ENCODE measurements around the gene FAM163B. TPM values are rescaled to one million over a fixed set of nuclear protein-coding genes. Genes with fewer than 3 reads are reported as not detected.

The FAM163B gene
- total RNA-seq (2022; extraction: Qiagen RNA extraction; ENCODE audit: low read depth) = not detected in 5 replicates

GRCh38 chr9:133609311-133610098 lies at the start of gene FAM163B:
FAM163B (minus strand) TSS chr9:133609389; CDS start chr9:133580223, 29,166 bp downstream.

GRCh38 chr9:133635533-133636531 lies 26.6 kb upstream of the FAM163B start, which contains the start of gene DBH:
DBH (plus strand) TSS chr9:133636363; CDS start chr9:133636372, 9 bp downstream.

GRCh38 chr9:133534346-133535291 lies 74.6 kb downstream of the FAM163B start, which contains the start of gene ADAMTSL2:
ADAMTSL2 (plus strand) TSS chr9:133534704; CDS start chr9:133536713, 2,009 bp downstream.

Other genes with a start within 250 kb of the FAM163B start
- gene SURF4, start 233.3 kb downstream of the FAM163B start, total RNA-seq (2022; extraction: Qiagen RNA extraction; ENCODE audit: low read depth) = 179 to 209 TPM (median 208 TPM) in 5 replicates
- gene STKLD1, start 233.0 kb downstream of the FAM163B start, total RNA-seq (2022; extraction: Qiagen RNA extraction; ENCODE audit: low read depth) = 0.23 to 1.4 TPM (median 0.81 TPM) in 5 replicates
- 31.4 to 44.3 TPM (median 39.2 TPM) in 5 replicates for gene REXO4, start 191.4 kb downstream of the FAM163B start, total RNA-seq (2022; extraction: Qiagen RNA extraction; ENCODE audit: low read depth)
- gene ADAMTS13, start 187.0 kb downstream of the FAM163B start, total RNA-seq (2022; extraction: Qiagen RNA extraction; ENCODE audit: low read depth) = 0.28 to 0.73 TPM (median 0.48 TPM) in 5 replicates
- 3.3 to 4.8 TPM (median 4.4 TPM) in 5 replicates for gene CACFD1, start 149.4 kb downstream of the FAM163B start, total RNA-seq (2022; extraction: Qiagen RNA extraction; ENCODE audit: low read depth)
- 16.2 to 24.6 TPM (median 21.2 TPM) in 5 replicates for gene SLC2A6, start 130.3 kb downstream of the FAM163B start, total RNA-seq (2022; extraction: Qiagen RNA extraction; ENCODE audit: low read depth)
- not detected in 5 replicates for gene MYMK, start 84.4 kb downstream of the FAM163B start, total RNA-seq (2022; extraction: Qiagen RNA extraction; ENCODE audit: low read depth)
- not detected in 5 replicates for gene ADAMTSL2, start 74.7 kb downstream of the FAM163B start, total RNA-seq (2022; extraction: Qiagen RNA extraction; ENCODE audit: low read depth)
- not detected in 5 replicates for gene DBH, start 27.0 kb upstream of the FAM163B start, total RNA-seq (2022; extraction: Qiagen RNA extraction; ENCODE audit: low read depth)
- gene SARDH, start 129.0 kb upstream of the FAM163B start, total RNA-seq (2022; extraction: Qiagen RNA extraction; ENCODE audit: low read depth) = 0.07 to 0.13 TPM (median 0.08 TPM) in 4 of 5 replicates, not detected in the other

Data from A549 treated with CpdA at 1 μM for 4 hours (cell line).